ENCODE results near the gene RTL1. TPM values are rescaled to one million over a fixed set of nuclear protein-coding genes. Genes with fewer than 3 reads are reported as not detected.

RTL1 gene
- total and polyA plus RNA-seq, 2 of the 13 experiments (the other 11 are each of a cell fraction or from before 2014, with no cell fraction given), result not detected

DNA sequence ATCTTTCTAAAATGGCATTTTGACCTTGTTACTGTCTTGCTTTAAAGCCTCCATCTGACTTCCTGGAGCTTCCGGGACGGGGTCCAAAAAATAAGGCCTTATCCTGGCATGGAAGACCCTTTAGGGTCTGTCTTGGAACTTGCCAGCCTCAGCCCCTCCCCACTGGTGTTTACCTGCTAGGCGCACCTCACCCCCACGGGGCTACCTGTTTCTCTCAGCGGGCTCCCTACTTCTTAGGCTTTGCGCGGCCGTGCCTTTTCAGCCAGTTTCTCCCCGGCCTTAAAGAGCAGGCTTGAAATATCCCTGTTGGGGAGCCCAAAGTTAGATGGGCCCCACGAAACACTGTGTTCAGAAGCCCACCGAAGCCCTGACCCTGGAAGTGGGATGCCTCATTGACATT lies 5.1 kb downstream of the RTL1 start:
- no peaks in the 10 kb centered on the region for H4K20me1 ChIP-seq (ENCODE audit: insufficient read depth, low read length)
- CTCF ChIA-PET (ENCODE audit: low intra/inter-chr PET ratio, low total read pairs), result no interaction called here

DNA sequence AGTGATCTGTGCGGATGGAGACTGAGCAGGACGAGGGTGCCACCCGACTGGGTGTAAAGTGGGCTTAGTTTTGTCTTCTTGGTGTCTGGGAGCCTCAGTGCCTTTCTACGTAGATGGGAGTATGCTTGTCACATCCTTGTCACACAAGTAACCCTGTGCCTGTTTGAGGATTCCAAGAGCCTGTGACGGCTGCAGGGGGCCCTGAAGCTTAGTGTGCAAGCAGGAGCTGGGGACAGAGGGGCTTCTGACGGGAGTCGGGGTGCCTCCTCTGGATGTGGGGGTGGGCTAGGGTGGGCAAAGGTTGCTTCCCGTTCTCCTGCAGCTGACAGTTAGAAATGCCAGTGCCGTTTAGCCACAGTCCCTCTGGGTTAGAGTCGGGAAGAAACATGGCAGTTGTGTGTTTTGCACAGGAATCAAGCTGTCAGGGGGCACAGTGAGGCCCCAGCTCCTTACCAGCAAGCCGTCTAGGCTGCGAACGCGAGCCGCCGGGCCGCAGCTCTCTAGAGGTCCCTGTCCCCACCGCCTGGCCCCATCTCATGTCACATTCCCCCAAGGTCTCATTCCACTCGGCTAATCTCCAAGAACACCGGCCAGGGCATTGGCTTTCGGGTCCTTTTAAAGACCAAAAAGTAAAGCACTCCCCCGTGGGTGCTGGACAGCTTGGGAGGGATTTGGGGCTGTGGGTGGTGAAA lies 7.0 kb downstream of the RTL1 start:
- intact Hi-C loops (cut with micrococcal nuclease; ENCODE audit: unreplicated experiment) (no loop called here), in situ Hi-C loops (cut with HindIII; ENCODE audit: extremely low pct_ligation_motif_present, low pct_unique_long_range_greater_than_20kb) (loop anchor here (5.0 to 10.0 kb wide), 3 partner anchors 34 to 492 kb away; no protein-coding TSS in a partner anchor)
- ATAC-seq (no peak), DNase-seq (ENCODE audit: low spot score) (no peak), FAIRE-seq (no peak)
- H3K9ac ChIP-seq (ENCODE audit: insufficient read depth, low read depth, low read length), result no peak overlapping the region
- no peak overlapping the region for H3K27ac ChIP-seq (ENCODE audit: extremely low read length, insufficient read depth, low read length)
- CTCF ChIA-PET (ENCODE audit: low intra/inter-chr PET ratio, low total read pairs), result no interaction called here
- H3K9me3 ChIP-seq (ENCODE audit: low read length), result no peaks in the 10 kb centered on the region
- 81% methylated on average over 14 of the region's 22 CpGs for WGBS (ENCODE audit: low lambda C conversion rate)
- no peak overlapping the region for H2AFZ ChIP-seq (ENCODE audit: low read length)
- peaks cover 46% of the 10 kb centered on the region for H3K4me1 ChIP-seq (ENCODE audit: insufficient read depth, low read length)
- POLR2A ChIA-PET, result interaction anchor here (1.1 kb wide), 1 partner anchor 79 kb away, joined by 3 read pairs; no protein-coding TSS in a partner anchor
- H3K27me3 ChIP-seq (ENCODE audit: control insufficient read depth in 1 of 2, insufficient read depth in 2 of 2, low read length in 2 of 2), result no peaks in the 10 kb centered on the region; a peak in 1 of 5 replicates
- no peaks in the 10 kb centered on the region for H4K20me1 ChIP-seq (ENCODE audit: insufficient read depth, low read length)
- no peaks in the 10 kb centered on the region for H3K36me3 ChIP-seq (replicated peaks in 1 of 2; ENCODE audit: control insufficient read depth in 1 of 2, insufficient read depth in 2 of 2, low read length in 2 of 2)
- no TSS peak for BruUV-seq (replicated peaks)
- no peak overlapping the region for H3K4me2 ChIP-seq (ENCODE audit: low read depth, low read length)
- no peaks in the 10 kb centered on the region for H3K79me2 ChIP-seq (ENCODE audit: insufficient read depth, low read length)
- H3K4me3 ChIP-seq (replicated peaks in 1 of 3; ENCODE audit: insufficient read depth in 1 of 3, low read depth in 2 of 3, low read length in 3 of 3), result no peak overlapping the region
- TF ChIP-seq FIP1L1 (IDR thresholded peaks at IDR 0.05; ENCODE audit: borderline replicate concordance, insufficient read depth, low read depth, low read length), result no peak
- TF ChIP-seq ZNF713 (CRISPR knock-in tag; IDR thresholded peaks at IDR 0.05), result no peak
- TF ChIP-seq SNAPC2 (CRISPR knock-in tag; IDR thresholded peaks at IDR 0.05), result no peak
- no peak for TF ChIP-seq YEATS2 (CRISPR knock-in tag; IDR thresholded peaks at IDR 0.05; ENCODE audit: borderline replicate concordance)
- TF ChIP-seq, protein P1, sequence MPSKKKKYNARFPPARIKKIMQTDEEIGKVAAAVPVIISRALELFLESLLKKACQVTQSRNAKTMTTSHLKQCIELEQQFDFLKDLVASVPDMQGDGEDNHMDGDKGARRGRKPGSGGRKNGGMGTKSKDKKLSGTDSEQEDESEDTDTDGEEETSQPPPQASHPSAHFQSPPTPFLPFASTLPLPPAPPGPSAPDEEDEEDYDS (CRISPR knock-in tag; IDR thresholded peaks at IDR 0.05), result no peak
- no peak for TF ChIP-seq ZSCAN21 (CRISPR knock-in tag; IDR thresholded peaks at IDR 0.05; ENCODE audit: borderline replicate concordance)
- TF ChIP-seq, protein P2, sequence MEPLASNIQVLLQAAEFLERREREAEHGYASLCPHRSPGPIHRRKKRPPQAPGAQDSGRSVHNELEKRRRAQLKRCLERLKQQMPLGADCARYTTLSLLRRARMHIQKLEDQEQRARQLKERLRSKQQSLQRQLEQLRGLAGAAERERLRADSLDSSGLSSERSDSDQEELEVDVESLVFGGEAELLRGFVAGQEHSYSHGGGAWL (CRISPR knock-in tag; IDR thresholded peaks at IDR 0.05), result no peak
- TF ChIP-seq, protein P3, sequence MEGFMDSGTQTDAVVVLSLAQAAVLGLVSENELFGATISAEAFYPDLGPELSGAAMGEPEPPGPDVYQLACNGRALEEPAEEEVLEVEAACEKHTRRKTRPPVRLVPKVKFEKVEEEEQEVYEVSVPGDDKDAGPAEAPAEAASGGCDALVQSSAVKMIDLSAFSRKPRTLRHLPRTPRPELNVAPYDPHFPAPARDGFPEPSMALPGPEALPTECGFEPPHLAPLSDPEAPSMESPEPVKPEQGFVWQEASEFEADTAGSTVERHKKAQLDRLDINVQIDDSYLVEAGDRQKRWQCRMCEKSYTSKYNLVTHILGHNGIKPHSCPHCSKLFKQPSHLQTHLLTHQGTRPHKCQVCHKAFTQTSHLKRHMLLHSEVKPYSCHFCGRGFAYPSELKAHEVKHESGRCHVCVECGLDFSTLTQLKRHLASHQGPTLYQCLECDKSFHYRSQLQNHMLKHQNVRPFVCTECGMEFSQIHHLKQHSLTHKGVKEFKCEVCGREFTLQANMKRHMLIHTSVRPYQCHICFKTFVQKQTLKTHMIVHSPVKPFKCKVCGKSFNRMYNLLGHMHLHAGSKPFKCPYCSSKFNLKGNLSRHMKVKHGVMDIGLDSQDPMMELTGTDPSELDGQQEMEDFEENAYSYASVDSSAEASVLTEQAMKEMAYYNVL (CRISPR knock-in tag; IDR thresholded peaks at IDR 0.05; ENCODE audit: borderline replicate concordance), result no peak
- no peak for TF ChIP-seq ZNF788 (CRISPR knock-in tag; IDR thresholded peaks at IDR 0.05; ENCODE audit: borderline replicate concordance)
- TF ChIP-seq PCBP1 (IDR thresholded peaks at IDR 0.05; ENCODE audit: borderline replicate concordance, low read depth, low read length), result no peak
- TF ChIP-seq HNF4G (IDR thresholded peaks at IDR 0.05; ENCODE audit: borderline replicate concordance, low read depth, low read length), result no peak
- no peak for TF ChIP-seq HNF4G (CRISPR knock-in tag; IDR thresholded peaks at IDR 0.05; ENCODE audit: borderline replicate concordance, low read depth)

More for the DNA sequence above, 5.1 kb downstream of the RTL1 start:
- Histone ChIP-seq H3K9ac (ENCODE audit: insufficient read depth, low read depth, low read length) (no peak overlapping the region), H3K27ac (ENCODE audit: extremely low read length, insufficient read depth, low read length) (no peak overlapping the region), H3K4me2 (ENCODE audit: low read depth, low read length) (no peak overlapping the region), H2AFZ (ENCODE audit: low read length) (no peak overlapping the region), H3K79me2 (ENCODE audit: insufficient read depth, low read length) (no peaks in the 10 kb centered on the region), H3K4me1 (ENCODE audit: insufficient read depth, low read length) (peaks cover 53% of the 10 kb centered on the region), H3K36me3 (replicated peaks in 1 of 2; ENCODE audit: control insufficient read depth in 1 of 2, insufficient read depth in 2 of 2, low read length in 2 of 2) (no peaks in the 10 kb centered on the region), H3K9me3 (ENCODE audit: low read length) (no peaks in the 10 kb centered on the region), H3K4me3 (replicated peaks in 1 of 3; ENCODE audit: insufficient read depth in 1 of 3, low read depth in 2 of 3, low read length in 3 of 3) (no peak overlapping the region), H3K27me3 (ENCODE audit: control insufficient read depth in 1 of 2, insufficient read depth in 2 of 2, low read length in 2 of 2) (peaks cover 0 to 6% of the 10 kb centered on the region in 2 experiments; a peak in 1 of 5 replicates)
- FAIRE-seq (no peak), DNase-seq (ENCODE audit: low spot score) (no peak), ATAC-seq (no peak)
- intact Hi-C loops (cut with micrococcal nuclease; ENCODE audit: unreplicated experiment), result no loop called here
- POLR2A ChIA-PET, result interaction anchor here (1.2 kb wide), 1 partner anchor 83 kb away, joined by 3 read pairs; no protein-coding TSS in a partner anchor
- 77% methylated on average over 11 of the region's 11 CpGs for WGBS (ENCODE audit: low lambda C conversion rate)
- in situ Hi-C loops (cut with HindIII; ENCODE audit: extremely low pct_ligation_motif_present, low pct_unique_long_range_greater_than_20kb), result loop anchor here (5.0 to 10.0 kb wide), 3 partner anchors 36 to 494 kb away; no protein-coding TSS in a partner anchor
- no TSS peak for BruUV-seq (replicated peaks)
- TF ChIP-seq ZNF670 (CRISPR knock-in tag; IDR thresholded peaks at IDR 0.05; ENCODE audit: borderline replicate concordance) (no peak), MIXL1 (CRISPR knock-in tag; IDR thresholded peaks at IDR 0.05) (no peak), TSC22D2 (CRISPR knock-in tag; IDR thresholded peaks at IDR 0.05; ENCODE audit: borderline replicate concordance) (no peak), HNRNPL (IDR thresholded peaks at IDR 0.05; ENCODE audit: low read depth, low read length) (no peak)
